Stimulated activated effector memory CD8-positive, alpha-beta T cell treated with anti-CD3 and anti-CD28 coated beads, Interleukin-12 subunit alpha, Interleukin-12 subunit beta, amount 100 ng/mL, for 72 hours (primary cell): Measurements from ENCODE around the gene EXO5.
"Not testable (repeated sequence)": the region's sequence is repeated elsewhere in the genome, so short reads cannot be mapped to it uniquely, and the experiment has no call there.

ENCODE experiments used
- ATAC-seq: fragments of 150-1000 bp; cut with Tn5 transposase; 2 replicates; pipeline ENCODE4 v1.10.0; 2021
- DNase-seq, 2 donors: peaks; one replicate each; pipeline ENCODE4 v3.0.0; 2021 to 2022; ENCODE audit warnings: low spot score in 2 of 2
- H3K27ac Mint-ChIP-seq: one replicate; pipeline ENCODE4 v1.8.0; 2022; ENCODE audit warnings: mild to moderate bottlenecking, mixed read lengths
- H3K36me3 Mint-ChIP-seq: one replicate; pipeline ENCODE4 v1.8.0; 2022; ENCODE audit warnings: mild to moderate bottlenecking, mixed read lengths
- H3K4me1 Mint-ChIP-seq: one replicate; pipeline ENCODE4 v1.8.0; 2022; ENCODE audit warnings: mixed read lengths
- H3K4me3 Mint-ChIP-seq: one replicate; pipeline ENCODE4 v1.8.0; 2022; ENCODE audit warnings: mild to moderate bottlenecking, mixed read lengths
- H3K9me3 Mint-ChIP-seq: one replicate; pipeline ENCODE4 v1.8.0; 2022; ENCODE audit warnings: mixed read lengths

Gene EXO5

GRCh38 chr1:40532062-40532389 is 23.5 kb downstream of the EXO5 start:
- H3K4me1 Mint-ChIP-seq = peaks cover 25% of the 10 kb centered on the region
- H3K9me3 Mint-ChIP-seq = peaks cover 9% of the 10 kb centered on the region
- peak overlapping the region; percentile 90 for H3K4me3 Mint-ChIP-seq
- ATAC-seq (no peak), DNase-seq (peak in 1 of 2 donors; percentile 3)
- H3K27ac Mint-ChIP-seq = peak overlapping the region; percentile 91
- H3K36me3 Mint-ChIP-seq = peaks cover 6% of the 10 kb centered on the region

- no peak overlapping the region for H3K27ac Mint-ChIP-seq
- peak overlapping the region; percentile 90 for H3K4me3 Mint-ChIP-seq
- H3K9me3 Mint-ChIP-seq = peaks cover 9% of the 10 kb centered on the region
- DNase-seq = no peak
- H3K36me3 Mint-ChIP-seq = peaks cover 6% of the 10 kb centered on the region
- H3K4me1 Mint-ChIP-seq = peaks cover 25% of the 10 kb centered on the region
- no peak for ATAC-seq
These were observed 24.4 kb downstream of the EXO5 start for GRCh38 chr1:40532844-40533424.

GRCh38 chr1:40534589-40534988 is 26.0 kb downstream of the EXO5 start:
- Mint-ChIP-seq H3K4me1 (peaks cover 25% of the 10 kb centered on the region), H3K36me3 (peaks cover 6% of the 10 kb centered on the region), H3K27ac (no peak overlapping the region), H3K4me3 (no peak overlapping the region), H3K9me3 (peaks cover 9% of the 10 kb centered on the region)
- no peak for ATAC-seq
- no peak for DNase-seq

- ATAC-seq (no peak), DNase-seq (no peak)
- H3K4me3 Mint-ChIP-seq = no peak overlapping the region
- peaks cover 6% of the 10 kb centered on the region for H3K9me3 Mint-ChIP-seq
- H3K4me1 Mint-ChIP-seq = peaks cover 24% of the 10 kb centered on the region
- H3K27ac Mint-ChIP-seq = no peak overlapping the region
- H3K36me3 Mint-ChIP-seq = peaks cover 6% of the 10 kb centered on the region
These were observed 27.2 kb downstream of the EXO5 start for GRCh38 chr1:40535732-40536131.

- no peak overlapping the region for H3K4me3 Mint-ChIP-seq
- ATAC-seq = no peak
- no peak overlapping the region for H3K27ac Mint-ChIP-seq
- H3K4me1 Mint-ChIP-seq = no peaks in the 10 kb centered on the region
- no peak for DNase-seq
- H3K9me3 Mint-ChIP-seq = no peaks in the 10 kb centered on the region
- H3K36me3 Mint-ChIP-seq = peaks cover 28% of the 10 kb centered on the region
These were observed 30.8 kb downstream of the EXO5 start for GRCh38 chr1:40539338-40539737.

GRCh38 chr1:40546957-40547356 is 38.4 kb downstream of the EXO5 start:
- Mint-ChIP-seq H3K27ac (no peak overlapping the region), H3K4me3 (no peak overlapping the region), H3K4me1 (no peaks in the 10 kb centered on the region), H3K9me3 (peaks cover 11% of the 10 kb centered on the region), H3K36me3 (peaks cover 51% of the 10 kb centered on the region)
- DNase-seq (no peak), ATAC-seq (no peak)

- H3K36me3 Mint-ChIP-seq = no peaks in the 10 kb centered on the region
- no peak overlapping the region for H3K27ac Mint-ChIP-seq
- no peaks in the 10 kb centered on the region for H3K9me3 Mint-ChIP-seq
- DNase-seq = no peak
- no peak overlapping the region for H3K4me3 Mint-ChIP-seq
- H3K4me1 Mint-ChIP-seq = no peaks in the 10 kb centered on the region
- no peak for ATAC-seq
These were observed 44.5 kb downstream of the EXO5 start for GRCh38 chr1:40553017-40553416.

GRCh38 chr1:40554807-40555206 is 46.2 kb downstream of the EXO5 start:
- ATAC-seq, H3K36me3 Mint-ChIP-seq, H3K27ac Mint-ChIP-seq, DNase-seq, H3K4me1 Mint-ChIP-seq, H3K9me3 Mint-ChIP-seq, H3K4me3 Mint-ChIP-seq: not testable (repeated sequence)

- DNase-seq (no peak), ATAC-seq (no peak)
- Mint-ChIP-seq H3K4me3 (no peak overlapping the region), H3K4me1 (no peaks in the 10 kb centered on the region), H3K9me3 (no peaks in the 10 kb centered on the region), H3K27ac (no peak overlapping the region), H3K36me3 (no peaks in the 10 kb centered on the region)
These were observed 47.6 kb downstream of the EXO5 start for GRCh38 chr1:40556121-40556520.

- H3K9me3 Mint-ChIP-seq, H3K4me3 Mint-ChIP-seq, H3K27ac Mint-ChIP-seq, DNase-seq, H3K36me3 Mint-ChIP-seq, ATAC-seq, H3K4me1 Mint-ChIP-seq: not testable (repeated sequence)
These were observed 49.7 kb downstream of the EXO5 start for GRCh38 chr1:40558241-40558640.

GRCh38 chr1:40562185-40562584 is 53.6 kb downstream of the EXO5 start:
- H3K9me3 Mint-ChIP-seq = peaks cover 3% of the 10 kb centered on the region
- H3K36me3 Mint-ChIP-seq = no peaks in the 10 kb centered on the region
- H3K4me1 Mint-ChIP-seq = no peaks in the 10 kb centered on the region
- no peak overlapping the region for H3K4me3 Mint-ChIP-seq
- H3K27ac Mint-ChIP-seq = no peak overlapping the region
- peak; percentile 79 for ATAC-seq
- no peak for DNase-seq

GRCh38 chr1:40563266-40563665 is 54.7 kb downstream of the EXO5 start:
- H3K4me1 Mint-ChIP-seq = no peaks in the 10 kb centered on the region
- ATAC-seq (no peak), DNase-seq (no peak)
- H3K9me3 Mint-ChIP-seq = peaks cover 3% of the 10 kb centered on the region
- H3K36me3 Mint-ChIP-seq = no peaks in the 10 kb centered on the region
- H3K4me3 Mint-ChIP-seq = no peak overlapping the region
- H3K27ac Mint-ChIP-seq = no peak overlapping the region

- Mint-ChIP-seq H3K9me3 (peaks cover 3% of the 10 kb centered on the region), H3K27ac (no peak overlapping the region), H3K36me3 (no peaks in the 10 kb centered on the region), H3K4me1 (no peaks in the 10 kb centered on the region), H3K4me3 (no peak overlapping the region)
- ATAC-seq = no peak
- no peak for DNase-seq
These were observed 55.9 kb downstream of the EXO5 start for GRCh38 chr1:40564506-40564905.

- Mint-ChIP-seq H3K4me1 (no peaks in the 10 kb centered on the region), H3K4me3 (no peak overlapping the region), H3K36me3 (no peaks in the 10 kb centered on the region), H3K27ac (no peak overlapping the region), H3K9me3 (peaks cover 3% of the 10 kb centered on the region)
- no peak for ATAC-seq
- no peak for DNase-seq
These were observed 56.3 kb downstream of the EXO5 start for GRCh38 chr1:40564913-40565312.
